ENCODE data around the gene FAIM2.

DNA sequence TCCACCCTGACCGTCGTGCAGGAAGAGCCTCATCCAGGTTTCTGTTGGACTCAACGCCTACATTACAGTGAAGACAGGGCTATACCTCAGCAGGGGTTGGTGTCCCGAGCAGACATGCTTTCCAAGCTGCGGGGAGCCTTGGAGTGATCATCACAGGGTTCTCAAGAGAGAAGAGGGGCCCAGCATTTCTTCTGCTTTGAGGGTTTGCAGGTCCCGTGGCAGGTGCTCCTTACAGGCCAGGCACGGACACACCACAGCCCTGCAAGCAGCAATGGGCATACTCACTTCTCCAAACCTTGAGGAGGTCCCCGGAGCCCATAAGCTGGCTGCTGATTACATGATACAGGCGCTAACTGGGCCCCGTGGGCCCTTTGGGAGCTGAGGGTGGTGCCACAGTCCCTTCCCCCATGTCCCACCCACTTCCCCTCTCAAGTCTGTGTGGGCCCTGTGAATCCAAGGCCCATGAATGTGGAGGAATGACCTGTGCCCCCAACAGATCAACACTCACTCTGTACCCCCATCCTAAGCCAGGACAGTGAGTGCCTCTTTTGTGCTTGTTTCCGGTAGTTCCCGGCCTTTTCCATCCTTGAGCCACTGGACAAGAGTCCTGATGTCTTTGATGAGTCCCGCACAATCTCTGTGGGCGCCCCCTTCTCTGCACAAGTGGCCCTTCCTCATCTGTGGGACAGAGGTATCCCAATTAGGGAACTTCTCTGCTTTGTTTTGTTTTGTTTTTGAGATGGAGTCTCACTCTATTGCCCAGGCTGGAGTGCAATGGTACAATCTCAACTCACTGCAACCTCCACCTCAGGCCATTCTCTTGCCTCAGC is 47.9 kb upstream of the FAIM2 start:
- TF ChIP-seq, protein P1, sequence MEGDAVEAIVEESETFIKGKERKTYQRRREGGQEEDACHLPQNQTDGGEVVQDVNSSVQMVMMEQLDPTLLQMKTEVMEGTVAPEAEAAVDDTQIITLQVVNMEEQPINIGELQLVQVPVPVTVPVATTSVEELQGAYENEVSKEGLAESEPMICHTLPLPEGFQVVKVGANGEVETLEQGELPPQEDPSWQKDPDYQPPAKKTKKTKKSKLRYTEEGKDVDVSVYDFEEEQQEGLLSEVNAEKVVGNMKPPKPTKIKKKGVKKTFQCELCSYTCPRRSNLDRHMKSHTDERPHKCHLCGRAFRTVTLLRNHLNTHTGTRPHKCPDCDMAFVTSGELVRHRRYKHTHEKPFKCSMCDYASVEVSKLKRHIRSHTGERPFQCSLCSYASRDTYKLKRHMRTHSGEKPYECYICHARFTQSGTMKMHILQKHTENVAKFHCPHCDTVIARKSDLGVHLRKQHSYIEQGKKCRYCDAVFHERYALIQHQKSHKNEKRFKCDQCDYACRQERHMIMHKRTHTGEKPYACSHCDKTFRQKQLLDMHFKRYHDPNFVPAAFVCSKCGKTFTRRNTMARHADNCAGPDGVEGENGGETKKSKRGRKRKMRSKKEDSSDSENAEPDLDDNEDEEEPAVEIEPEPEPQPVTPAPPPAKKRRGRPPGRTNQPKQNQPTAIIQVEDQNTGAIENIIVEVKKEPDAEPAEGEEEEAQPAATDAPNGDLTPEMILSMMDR (IDR thresholded peaks at IDR 0.05; ENCODE audit: poor library complexity, severe bottlenecking) = no peak
- TF ChIP-seq EZH2 (IDR thresholded peaks at IDR 0.05; ENCODE audit: borderline replicate concordance, insufficient read depth, low read length, poor library complexity, severe bottlenecking) = no peak
- TF ChIP-seq POLR2AphosphoS5 (IDR thresholded peaks at IDR 0.05) = no peak
- TF ChIP-seq TAF1 (IDR thresholded peaks at IDR 0.05; ENCODE audit: low read depth) = no peak
- TF ChIP-seq SMC3 (conservative IDR thresholded peaks at IDR 0.05; ENCODE audit: poor library complexity) = no peak
- TF ChIP-seq, protein P2, sequence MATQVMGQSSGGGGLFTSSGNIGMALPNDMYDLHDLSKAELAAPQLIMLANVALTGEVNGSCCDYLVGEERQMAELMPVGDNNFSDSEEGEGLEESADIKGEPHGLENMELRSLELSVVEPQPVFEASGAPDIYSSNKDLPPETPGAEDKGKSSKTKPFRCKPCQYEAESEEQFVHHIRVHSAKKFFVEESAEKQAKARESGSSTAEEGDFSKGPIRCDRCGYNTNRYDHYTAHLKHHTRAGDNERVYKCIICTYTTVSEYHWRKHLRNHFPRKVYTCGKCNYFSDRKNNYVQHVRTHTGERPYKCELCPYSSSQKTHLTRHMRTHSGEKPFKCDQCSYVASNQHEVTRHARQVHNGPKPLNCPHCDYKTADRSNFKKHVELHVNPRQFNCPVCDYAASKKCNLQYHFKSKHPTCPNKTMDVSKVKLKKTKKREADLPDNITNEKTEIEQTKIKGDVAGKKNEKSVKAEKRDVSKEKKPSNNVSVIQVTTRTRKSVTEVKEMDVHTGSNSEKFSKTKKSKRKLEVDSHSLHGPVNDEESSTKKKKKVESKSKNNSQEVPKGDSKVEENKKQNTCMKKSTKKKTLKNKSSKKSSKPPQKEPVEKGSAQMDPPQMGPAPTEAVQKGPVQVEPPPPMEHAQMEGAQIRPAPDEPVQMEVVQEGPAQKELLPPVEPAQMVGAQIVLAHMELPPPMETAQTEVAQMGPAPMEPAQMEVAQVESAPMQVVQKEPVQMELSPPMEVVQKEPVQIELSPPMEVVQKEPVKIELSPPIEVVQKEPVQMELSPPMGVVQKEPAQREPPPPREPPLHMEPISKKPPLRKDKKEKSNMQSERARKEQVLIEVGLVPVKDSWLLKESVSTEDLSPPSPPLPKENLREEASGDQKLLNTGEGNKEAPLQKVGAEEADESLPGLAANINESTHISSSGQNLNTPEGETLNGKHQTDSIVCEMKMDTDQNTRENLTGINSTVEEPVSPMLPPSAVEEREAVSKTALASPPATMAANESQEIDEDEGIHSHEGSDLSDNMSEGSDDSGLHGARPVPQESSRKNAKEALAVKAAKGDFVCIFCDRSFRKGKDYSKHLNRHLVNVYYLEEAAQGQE (IDR thresholded peaks at IDR 0.05; ENCODE audit: borderline replicate concordance) = no peak
- TF ChIP-seq MXI1 (conservative IDR thresholded peaks at IDR 0.05; ENCODE audit: poor library complexity, severe bottlenecking) = no peak

All from neural cell (in vitro differentiated cells).